Renal pelvis (tissue), 4 donors: ENCODE data around the gene SEMA3B. TPM values are rescaled to one million over a fixed set of nuclear protein-coding genes. Genes with fewer than 3 reads are reported as not detected.
"Not testable (repeated sequence)": the region's sequence is repeated elsewhere in the genome, so short reads cannot be mapped to it uniquely, and the experiment has no call there.

ENCODE experiments used
- DNase-seq: peaks from one replicate; pipeline ENCODE4 v3.0.0-alpha.2; 2013
- polyA plus RNA-seq, 3 donors: library from polyadenylated mRNA; unstranded; fragments of 120-200 nt; gene quantifications; one replicate each; pipeline ENCODE4 v1.2.1, GENCODE V29; 2013; ENCODE audit not compliant: insufficient read length in 3 of 3

SEMA3B gene
- polyA plus RNA-seq, 3 donors = 100 to 126 (median 122) TPM

- DNase-seq = no peak
These were observed 11.7 kb upstream of the SEMA3B start for GRCh38 chr3:50256978-50257890.

- DNase-seq = no peak
These were observed 10.8 kb upstream of the SEMA3B start for GRCh38 chr3:50258029-50258680.

GRCh38 chr3:50258979-50259378 lies 10.0 kb upstream of the SEMA3B start:
- DNase-seq = no peak

- no peak for DNase-seq
These were observed 9.4 kb upstream of the SEMA3B start for GRCh38 chr3:50259432-50260026.

GRCh38 chr3:50260027-50260941 lies 8.7 kb upstream of the SEMA3B start:
- peak; percentile 92 for DNase-seq

GRCh38 chr3:50260942-50261441 lies 8.0 kb upstream of the SEMA3B start:
- DNase-seq = no peak

- no peak for DNase-seq
These were observed 7.4 kb upstream of the SEMA3B start for GRCh38 chr3:50261505-50261904.

- DNase-seq = not testable (repeated sequence)
These were observed 6.7 kb upstream of the SEMA3B start for GRCh38 chr3:50262200-50262599.

GRCh38 chr3:50262778-50263177 lies 6.2 kb upstream of the SEMA3B start:
- DNase-seq = no peak

GRCh38 chr3:50263478-50264382 lies 5.2 kb upstream of the SEMA3B start:
- DNase-seq = no peak

- DNase-seq = peak; percentile 98
These were observed 4.5 kb upstream of the SEMA3B start for GRCh38 chr3:50264383-50264963.

- DNase-seq = no peak
These were observed 3.9 kb upstream of the SEMA3B start for GRCh38 chr3:50264964-50265485.

- DNase-seq = no peak
These were observed 3.4 kb upstream of the SEMA3B start for GRCh38 chr3:50265571-50265970.

GRCh38 chr3:50266017-50266416 lies 2.9 kb upstream of the SEMA3B start:
- DNase-seq = no peak

- DNase-seq = no peak
These were observed 2.1 kb upstream of the SEMA3B start for GRCh38 chr3:50266836-50267235.

GRCh38 chr3:50267280-50267913 lies 1.6 kb upstream of the SEMA3B start:
- peak; percentile 73 for DNase-seq

GRCh38 chr3:50268276-50268675 lies 671 bp upstream of the SEMA3B start:
- DNase-seq = no peak

GRCh38 chr3:50269460-50269859 lies 513 bp downstream of the SEMA3B start:
- no peak for DNase-seq

GRCh38 chr3:50269977-50270413 lies 1.0 kb downstream of the SEMA3B start:
- no peak for DNase-seq
